ENCODE data around the gene ZC3H14.
A peak's percentile ranks its signal among the peaks of the same experiment; 100 is the strongest.

Gene ZC3H14

DNA sequence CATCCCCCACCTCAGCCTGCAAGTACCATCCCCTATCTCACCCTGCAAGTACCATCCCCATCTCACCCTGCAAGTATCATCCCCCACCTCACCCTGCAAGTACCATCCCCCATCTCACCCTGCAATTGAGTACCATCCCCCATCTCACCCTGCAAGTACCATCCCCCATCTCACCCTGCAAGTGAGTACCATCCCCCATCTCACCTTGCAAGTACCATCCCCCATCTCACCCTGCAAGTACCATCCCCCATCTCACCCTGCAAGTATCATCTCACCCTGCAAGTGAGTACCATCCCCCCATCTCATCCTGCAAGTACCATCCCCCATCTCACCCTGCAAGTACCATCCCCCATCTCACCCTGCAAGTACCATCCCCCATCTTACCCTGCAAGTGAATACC is 45.0 kb downstream of the ZC3H14 start:
- DNase-seq (ENCODE audit: low read depth): no peak

DNA sequence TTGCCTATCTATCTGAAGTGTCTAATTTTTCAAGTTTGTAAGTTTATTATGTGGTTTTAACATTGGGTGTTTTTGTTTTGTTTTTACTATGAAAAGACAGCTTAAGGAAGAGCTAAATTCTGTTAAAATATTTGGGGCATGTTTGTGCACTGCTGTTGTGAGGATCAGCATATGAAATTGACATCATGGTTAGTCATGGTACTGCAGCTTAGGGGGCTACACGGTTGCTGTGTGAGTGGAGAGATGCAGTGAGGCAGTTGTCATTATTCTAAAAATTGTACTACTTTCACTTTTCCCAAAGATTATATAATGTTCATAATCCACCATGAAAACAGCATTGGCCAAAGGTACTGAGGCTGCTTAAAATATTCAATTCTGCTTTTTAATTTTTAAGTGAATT is 49.0 kb downstream of the ZC3H14 start:
- no peak for DNase-seq (ENCODE audit: low read depth)

DNA sequence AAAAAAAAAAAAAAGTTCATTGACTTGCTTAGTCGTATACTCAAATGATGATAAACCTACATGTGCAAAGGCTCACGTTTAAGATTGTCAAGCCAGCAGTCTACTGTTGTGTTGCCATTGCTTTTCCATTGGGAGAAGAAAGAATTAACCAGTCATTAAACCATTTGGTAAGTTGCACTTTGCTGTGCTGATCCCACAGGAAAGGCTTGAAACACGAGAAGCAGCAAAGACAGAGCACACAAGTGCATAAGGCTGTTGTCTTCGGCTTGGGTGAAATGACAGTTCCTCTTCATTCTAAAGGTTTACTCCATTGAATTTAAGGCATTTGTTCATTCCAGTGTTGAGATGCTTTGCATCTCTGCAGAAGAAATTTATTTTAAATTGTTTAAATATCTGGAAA is 50.1 kb downstream of the ZC3H14 start:
- no peak for DNase-seq (ENCODE audit: low read depth)

DNA sequence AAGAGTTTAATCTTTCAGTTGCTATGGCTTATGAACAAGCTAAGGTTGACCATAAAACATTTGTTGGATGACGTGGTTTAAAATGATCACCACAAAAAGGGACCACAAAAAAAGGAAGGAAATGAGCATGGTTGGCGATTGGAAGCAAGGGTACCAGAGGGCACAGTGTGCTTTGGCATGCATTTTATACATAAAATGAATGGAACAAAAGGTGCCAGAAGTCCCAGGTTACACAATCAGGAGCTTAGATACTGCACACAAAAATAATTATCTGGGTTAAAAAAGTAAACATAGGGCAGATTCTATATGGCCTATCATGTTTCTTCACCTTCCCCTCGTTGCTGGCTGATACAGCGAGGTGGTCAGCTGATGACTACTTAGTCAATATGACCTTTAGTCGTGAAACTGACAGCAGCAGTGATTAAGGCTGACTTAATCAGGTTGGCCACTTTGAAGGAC is 50.7 kb downstream of the ZC3H14 start:
- peak; percentile 44 for DNase-seq (ENCODE audit: low read depth)

DNA sequence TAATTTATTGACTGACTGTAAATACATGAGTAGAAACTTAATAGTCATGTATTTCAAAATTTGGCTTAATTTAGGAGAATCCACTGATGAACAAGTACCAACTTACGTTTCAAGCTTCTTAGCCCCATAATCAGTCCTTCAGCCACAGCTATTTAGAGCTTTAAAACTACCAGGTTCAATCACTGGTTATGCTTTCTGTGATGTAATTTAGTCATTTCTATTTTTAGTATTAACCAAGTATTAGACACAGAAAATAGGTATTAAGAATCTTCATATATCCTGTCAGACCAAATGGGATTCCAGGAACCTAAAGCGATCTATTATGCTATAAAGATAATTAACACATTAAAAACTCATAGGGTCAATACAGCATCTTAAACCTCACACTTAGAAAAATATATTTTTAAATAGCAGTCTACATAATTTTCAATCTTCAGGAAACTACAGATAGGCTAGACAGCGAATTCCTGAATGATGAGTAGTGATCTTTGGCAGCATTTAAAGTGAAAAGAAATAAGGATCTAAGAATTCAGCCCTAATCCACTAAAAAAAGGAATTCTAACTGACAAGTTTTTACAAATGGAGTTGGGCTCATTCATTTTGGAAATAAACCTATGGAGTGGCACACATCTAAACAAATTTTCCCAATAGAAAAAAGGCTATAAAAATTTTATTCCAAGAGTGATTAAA is 51.5 kb downstream of the ZC3H14 start:
- DNase-seq (ENCODE audit: low read depth): peak; percentile 45

DNA sequence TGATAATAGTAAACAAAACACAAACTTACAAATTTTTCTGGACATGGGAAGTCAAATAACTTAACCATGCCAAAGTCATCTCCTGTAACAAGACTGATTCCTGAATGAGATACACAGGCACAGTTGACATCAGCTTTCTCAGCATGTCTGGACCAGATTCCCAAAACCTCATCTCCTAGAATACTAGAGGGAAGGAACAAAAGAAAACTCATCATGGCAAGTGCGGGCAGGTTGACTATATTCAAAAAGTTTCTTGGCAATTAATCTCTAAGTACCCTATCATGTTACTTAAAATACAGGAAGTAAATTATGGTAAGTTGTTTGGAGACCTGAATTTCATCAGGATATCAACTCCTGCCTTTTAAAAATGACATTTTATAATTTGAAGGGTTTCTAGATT is 53.9 kb downstream of the ZC3H14 start:
- no peak for DNase-seq (ENCODE audit: low read depth)

DNA sequence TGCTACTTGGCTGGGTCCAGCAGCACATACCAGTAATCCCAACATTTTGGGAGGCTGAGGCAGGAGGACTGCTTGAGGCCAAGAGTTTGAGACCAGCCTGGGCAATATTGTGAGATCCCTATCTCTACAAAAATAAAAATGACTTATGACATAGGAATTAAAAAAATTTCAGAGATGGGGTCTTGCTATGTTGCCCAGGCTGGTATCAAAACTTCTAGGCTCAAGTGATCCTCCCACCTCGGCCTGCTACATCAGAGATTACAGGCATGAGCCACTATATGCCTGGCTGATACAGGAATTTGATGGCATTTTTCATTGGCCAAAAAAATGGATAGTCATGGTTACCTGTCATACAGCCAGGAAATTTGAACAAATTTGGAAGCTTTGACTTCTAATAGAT is 54.6 kb downstream of the ZC3H14 start:
- DNase-seq (ENCODE audit: low read depth): no peak

DNA sequence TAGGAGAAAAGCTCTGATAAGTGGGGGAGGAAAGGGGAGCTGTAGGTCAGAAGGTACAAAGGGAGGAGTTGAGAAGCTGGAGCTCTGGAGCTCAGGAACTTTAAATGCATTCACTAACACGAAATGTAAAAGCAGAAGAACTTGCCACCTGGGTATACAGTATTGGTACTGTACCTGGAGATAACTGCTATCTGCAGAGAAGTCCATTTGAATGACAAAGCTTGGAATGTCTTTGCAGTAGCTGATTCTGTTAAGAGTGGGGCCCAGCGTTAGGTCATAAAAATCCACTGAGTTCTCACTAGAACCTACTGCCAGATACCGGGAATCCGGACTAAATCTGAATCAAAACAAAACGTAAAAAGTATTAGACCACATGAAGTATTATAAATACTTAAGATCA is 55.6 kb downstream of the ZC3H14 start:
- no peak for DNase-seq (ENCODE audit: low read depth)

DNA sequence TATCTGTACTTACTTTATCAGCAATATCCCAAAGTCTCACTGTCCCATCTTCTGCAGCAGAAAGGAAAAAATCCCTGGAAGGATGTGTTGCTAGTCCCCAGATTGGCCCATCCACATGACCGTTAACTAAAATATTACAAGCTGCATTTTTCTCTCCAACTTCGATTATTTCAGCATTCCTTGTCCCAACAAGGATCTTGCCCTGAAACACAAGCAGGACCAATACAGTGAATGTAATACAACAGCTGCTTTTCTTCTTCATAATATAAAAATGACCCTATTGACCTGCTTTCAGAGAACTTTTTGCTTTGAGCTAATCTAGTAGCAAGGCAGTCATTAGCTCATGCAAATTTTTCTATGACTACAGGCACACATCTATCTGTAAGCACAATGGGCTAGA is 58.3 kb downstream of the ZC3H14 start:
- DNase-seq (ENCODE audit: low read depth): no peak

DNA sequence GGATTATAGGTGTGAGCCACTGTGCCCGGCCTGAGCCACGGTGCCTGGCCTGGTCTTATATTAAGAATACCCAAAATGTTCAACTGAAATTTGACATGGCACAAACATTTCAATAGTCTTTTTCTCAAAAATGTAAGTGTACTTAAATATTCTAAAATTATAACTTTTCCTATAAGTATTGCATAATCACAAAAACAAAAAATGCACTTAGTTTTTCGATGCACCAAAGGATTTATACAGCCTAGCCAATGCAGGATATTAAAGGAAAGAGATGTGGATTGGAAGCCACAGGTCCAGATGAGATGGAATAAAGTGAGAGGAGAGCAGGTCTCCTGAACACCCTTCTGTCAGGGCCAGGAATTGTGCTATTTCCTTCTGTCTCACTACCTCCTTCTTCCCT is 62.8 kb downstream of the ZC3H14 start:
- no peak for DNase-seq (ENCODE audit: low read depth)

DNA sequence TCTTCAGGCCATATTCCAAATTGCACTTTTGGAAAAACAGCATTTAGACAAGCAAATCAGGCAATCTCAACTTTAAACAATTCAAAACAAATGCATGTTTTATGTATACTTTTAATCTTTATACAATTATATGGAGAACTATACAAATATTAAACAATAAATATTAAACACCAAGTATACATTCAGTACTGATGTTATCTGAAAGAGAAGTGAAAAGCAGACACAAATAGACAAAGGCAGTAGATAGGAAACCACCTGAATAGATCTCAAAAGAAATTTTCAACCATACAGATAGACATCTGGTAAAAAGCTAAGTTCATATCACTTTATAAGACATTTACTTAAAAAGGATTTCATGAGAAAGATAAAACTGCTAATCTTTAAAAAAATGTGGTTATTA is 65.2 kb downstream of the ZC3H14 start:
- no peak for DNase-seq (ENCODE audit: low read depth)

DNA sequence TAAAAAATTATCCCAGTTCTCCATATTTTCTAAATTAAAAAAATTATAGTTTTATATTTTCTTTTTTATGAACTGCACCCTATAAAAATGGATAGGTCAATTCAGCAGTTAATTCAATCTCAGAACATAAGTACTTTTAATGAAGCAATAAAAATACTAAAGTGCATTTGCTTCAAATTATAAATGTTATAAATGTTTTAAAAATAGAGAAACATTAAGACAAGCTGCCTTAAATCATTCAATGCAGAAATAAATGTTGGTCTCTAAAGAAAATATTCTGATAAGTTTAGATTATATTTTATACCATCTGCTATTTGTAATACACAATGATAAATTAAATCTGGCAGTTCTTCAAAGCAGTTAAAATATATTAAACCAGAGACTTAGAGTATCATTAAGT is 65.6 kb downstream of the ZC3H14 start:
- no peak for DNase-seq (ENCODE audit: low read depth)

DNA sequence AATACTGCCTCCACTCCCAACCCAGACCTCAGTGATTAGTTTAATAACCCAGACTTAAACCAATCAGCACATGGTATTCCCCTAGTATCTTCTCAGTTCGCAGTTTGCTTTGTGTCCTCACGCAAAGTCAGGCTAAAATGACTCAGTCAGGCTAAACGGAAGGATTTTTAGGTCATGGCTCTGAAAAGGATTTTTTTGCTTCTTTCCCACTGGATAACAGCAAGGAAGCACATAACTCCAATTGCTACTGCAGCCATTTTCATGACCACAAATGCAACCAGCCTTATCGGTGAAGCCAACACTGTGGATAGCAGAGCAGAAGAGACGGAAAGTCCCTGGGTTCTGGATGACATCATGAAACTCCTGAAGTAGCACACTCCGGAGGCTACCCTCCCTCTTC is 67.7 kb downstream of the ZC3H14 start:
- DNase-seq (ENCODE audit: low read depth): peak; percentile 57

DNA sequence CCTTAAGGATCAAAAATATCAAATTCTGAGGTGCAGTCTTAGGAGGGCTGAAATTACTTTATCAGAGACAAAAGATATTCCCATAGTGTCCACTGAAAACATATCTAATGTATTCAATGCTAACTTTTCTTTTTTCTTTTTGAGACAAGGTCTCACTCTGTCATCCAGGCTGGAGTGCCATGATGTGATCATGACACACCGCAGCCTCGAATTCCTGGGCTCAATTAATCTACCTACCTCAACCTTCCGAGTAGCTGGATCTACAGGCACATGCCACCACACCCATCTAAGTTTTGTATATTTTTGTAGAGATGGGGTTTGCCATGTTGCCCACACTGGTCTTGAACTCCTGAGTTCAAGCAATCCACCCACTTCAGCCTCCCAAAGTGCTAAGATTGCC is 68.3 kb downstream of the ZC3H14 start:
- DNase-seq (ENCODE audit: low read depth): no peak

DNA sequence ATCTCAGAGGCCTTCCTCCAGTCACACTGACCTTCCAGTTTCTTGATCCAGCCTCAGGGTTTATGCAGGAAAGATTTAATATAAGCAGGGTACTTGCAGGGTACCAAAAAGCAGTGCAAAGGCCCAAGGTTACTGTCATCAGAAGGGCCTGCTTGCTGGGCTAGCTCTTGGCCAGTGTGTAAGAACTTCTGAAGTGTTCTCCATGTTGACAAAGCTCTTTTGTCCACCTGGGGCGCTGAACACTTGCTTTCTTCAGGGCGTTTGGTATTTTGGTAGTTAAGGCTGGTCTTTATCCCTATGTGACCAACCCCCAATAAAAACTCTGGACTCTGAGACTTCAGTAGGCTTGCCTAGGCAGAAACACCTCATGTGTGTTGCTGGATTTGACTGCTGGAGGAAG is 69.7 kb downstream of the ZC3H14 start:
- DNase-seq (ENCODE audit: low read depth): no peak

DNA sequence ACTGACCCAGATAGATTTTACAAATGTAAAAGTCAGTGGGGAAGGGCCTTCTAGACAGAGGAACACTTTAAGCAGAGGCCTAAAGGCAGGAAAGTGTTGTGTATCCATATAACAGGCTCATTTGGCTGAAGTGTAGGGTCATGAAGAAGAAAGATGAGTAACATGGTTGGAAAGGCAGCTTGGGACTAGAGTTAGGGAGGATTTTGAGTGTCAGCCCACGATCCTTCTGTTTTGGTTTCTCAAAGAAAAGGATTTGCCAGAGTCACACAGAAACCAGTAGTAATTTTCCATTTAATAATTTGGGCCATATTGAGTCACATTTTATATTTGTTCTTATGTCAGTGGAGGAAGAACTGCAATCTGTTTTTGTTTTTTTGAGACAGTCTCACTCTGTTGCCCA is 76.4 kb downstream of the ZC3H14 start:
- DNase-seq (ENCODE audit: low read depth): peak; percentile 6

DNA sequence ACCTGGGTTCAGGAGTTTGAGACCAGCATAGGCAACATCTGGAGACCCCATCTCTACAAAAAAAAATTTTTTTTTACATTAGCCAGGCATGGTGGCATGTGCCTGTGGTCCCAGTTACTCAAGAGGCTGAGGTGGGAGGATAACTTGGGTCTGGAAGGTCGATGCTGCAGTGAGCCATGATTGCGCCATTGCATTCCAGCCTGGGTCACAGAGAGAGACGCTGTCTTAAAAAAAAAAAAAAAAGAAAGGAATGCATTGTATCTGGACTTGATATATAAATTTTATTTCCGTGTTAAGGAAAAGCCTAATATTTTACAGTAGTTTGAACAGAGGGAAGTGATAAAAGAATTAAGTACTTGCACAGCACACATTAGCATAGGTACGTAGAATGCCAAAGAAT is 97.2 kb downstream of the ZC3H14 start:
- no peak for DNase-seq (ENCODE audit: low read depth)

DNA sequence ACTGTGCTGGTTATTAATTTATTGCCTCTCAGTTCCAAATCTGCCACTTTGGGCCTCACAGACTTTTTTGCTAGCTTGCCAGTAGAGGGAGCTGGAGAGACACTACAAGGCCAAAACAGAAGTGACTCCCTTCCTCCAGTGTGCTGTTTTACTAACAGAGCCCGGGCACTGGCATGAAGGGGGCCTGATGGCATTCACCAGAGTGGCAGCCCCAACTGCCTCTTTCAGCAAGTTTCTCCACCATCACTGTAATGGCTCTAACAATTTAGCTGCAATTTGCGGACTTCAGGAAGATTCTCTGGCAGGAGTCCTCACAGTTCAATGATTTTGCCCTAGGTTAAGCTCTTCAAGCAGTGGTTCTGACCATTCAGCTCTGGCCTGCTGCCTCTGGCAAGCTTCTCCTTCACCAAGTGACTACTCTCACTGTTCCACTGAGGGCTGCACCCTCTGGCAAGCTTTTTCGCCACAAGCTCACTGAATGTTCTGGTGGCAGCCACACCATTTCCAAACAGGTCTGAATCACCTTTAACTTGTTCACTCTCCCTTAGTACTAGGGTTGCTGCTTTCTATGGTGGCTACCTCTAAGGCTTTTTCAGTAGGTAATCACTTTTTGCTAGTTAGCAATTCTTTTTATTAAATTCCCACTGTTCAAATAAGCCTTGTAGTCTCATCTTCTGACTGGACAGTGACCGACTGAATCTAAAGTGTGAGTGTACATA is 104.9 kb downstream of the ZC3H14 start:
- DNase-seq (ENCODE audit: low read depth): peak; percentile 64

DNA sequence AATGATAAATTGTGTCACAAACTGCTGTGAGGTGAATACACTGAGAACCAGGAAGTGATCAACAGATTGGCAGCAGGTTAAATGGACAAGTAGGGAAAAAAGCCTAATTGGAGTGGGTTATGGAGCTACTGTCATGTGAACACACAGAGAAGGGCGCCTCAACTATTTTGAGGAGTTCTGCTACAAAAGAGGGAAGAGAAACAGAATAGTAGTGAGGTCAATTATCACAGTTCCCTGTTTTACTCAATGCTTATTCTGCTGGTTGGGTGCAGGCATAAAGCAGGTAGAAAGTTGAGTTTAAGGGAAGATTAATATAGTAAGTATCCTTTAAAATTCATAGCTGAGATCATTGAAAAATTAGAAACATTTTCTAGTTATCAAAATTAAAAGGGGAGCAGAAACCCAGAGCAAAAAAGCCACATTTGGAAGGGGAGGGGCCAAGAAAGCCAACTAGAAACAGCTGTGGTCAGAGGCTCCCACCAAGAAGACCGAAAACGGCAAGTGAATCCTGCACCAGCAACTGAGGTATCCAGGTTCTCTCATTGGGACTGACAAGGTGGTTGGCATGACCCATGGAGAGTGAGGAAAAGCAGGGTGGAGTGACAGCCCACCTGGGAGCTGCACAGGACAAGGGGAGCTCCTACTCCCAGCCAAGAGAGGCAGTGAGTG is 105.7 kb downstream of the ZC3H14 start:
- no peak for DNase-seq (ENCODE audit: low read depth)

DNA sequence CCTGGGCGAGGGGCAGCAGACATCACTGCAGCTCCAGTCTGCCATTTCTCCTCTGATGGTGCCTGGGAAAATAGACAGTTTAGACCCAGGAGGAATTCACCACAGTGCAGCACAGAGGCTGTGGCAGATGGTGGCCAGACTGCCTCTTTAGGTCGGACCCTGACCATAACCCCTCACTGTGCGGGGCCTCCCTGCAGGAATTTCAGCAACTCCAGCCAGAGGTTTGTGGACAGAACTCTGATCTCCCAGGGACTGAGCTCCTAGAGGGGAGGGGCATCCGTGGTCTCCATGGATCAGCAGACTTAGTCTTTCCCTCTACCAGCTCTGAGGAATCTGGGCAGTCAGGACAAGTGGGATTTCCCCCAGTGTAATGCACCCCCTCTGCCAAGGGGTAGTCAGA is 106.5 kb downstream of the ZC3H14 start:
- no peak for DNase-seq (ENCODE audit: low read depth)
